ENCODE results near the gene CAMLG.

DNA sequence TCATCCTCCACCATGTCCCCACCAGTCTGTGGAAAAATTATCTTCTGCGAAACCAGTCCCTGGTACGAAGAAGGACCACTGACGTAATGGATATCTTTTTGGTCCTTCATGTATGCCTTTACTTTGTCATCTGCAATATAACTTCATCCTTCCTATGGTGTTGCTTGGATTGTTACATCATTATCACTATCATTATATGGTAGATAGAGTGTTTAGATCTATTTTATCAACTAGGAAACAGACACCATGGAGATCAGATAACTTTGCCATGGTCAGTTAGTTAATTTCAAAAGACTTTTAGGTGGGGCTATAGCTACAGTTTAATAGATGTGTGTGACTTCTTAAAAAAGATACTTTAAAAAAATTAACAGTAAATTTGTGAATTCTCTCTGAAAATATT is 23.8 kb upstream of the CAMLG start:
- TF ChIP-seq, protein P1, sequence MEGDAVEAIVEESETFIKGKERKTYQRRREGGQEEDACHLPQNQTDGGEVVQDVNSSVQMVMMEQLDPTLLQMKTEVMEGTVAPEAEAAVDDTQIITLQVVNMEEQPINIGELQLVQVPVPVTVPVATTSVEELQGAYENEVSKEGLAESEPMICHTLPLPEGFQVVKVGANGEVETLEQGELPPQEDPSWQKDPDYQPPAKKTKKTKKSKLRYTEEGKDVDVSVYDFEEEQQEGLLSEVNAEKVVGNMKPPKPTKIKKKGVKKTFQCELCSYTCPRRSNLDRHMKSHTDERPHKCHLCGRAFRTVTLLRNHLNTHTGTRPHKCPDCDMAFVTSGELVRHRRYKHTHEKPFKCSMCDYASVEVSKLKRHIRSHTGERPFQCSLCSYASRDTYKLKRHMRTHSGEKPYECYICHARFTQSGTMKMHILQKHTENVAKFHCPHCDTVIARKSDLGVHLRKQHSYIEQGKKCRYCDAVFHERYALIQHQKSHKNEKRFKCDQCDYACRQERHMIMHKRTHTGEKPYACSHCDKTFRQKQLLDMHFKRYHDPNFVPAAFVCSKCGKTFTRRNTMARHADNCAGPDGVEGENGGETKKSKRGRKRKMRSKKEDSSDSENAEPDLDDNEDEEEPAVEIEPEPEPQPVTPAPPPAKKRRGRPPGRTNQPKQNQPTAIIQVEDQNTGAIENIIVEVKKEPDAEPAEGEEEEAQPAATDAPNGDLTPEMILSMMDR (conservative IDR thresholded peaks at IDR 0.05 in 1 of 2, IDR thresholded peaks at IDR 0.05 in 1 of 2; ENCODE audit: low read depth in 1 of 2, low read length in 2 of 2): no peak
- TF ChIP-seq EZH2 (IDR thresholded peaks at IDR 0.05; ENCODE audit: low read length, missing control alignments): no peak

All from fibroblast of lung (primary cell).